Ascending aorta (tissue), 2 donors: ENCODE data around the gene HYAL1. TPM values are rescaled to one million over a fixed set of nuclear protein-coding genes. Genes with fewer than 3 reads are reported as not detected.
A peak's percentile ranks its signal among the peaks of the same experiment; 100 is the strongest.

Experiments used
- DNase-seq, 2 donors: peaks; one replicate each; pipeline ENCODE4 v3.0.0-alpha.2; 2019; ENCODE audit warnings: low spot score in 2 of 2
- H3K27ac ChIP-seq, 2 donors: fragments of 200-600 bp; sonication (generic); one replicate each; pipeline ENCODE4 v1.5.1; 2016 to 2017; ENCODE audit warnings: mild to moderate bottlenecking in 1 of 2
- H3K27me3 ChIP-seq: fragments of 200-600 bp; sonication (generic); one replicate; pipeline ENCODE4 v1.5.1; 2017
- H3K36me3 ChIP-seq, 2 donors: fragments of 200-600 bp; sonication (generic); one replicate each; pipeline ENCODE4 v1.5.1; 2016
- H3K4me1 ChIP-seq, 2 donors: fragments of 200-600 bp; sonication (generic); one replicate each; pipeline ENCODE4 v1.5.1; 2016 to 2017; ENCODE audit warnings: mild to moderate bottlenecking in 1 of 2
- H3K4me3 ChIP-seq, 2 donors: fragments of 200-600 bp; sonication (generic); one replicate each; pipeline ENCODE4 v1.5.1; 2016 to 2017; ENCODE audit warnings: mild to moderate bottlenecking in 1 of 2
- H3K9me3 ChIP-seq, 2 donors: fragments of 200-600 bp; sonication (generic); one replicate each; pipeline ENCODE4 v1.5.1; 2016
- CTCF ChIP-seq, 3 experiments: fragments of 200-600 bp in 2 of 3; fragments of 450-650 bp in 1 of 3; sonication (generic) in 2 of 3; IDR thresholded peaks; one replicate each; pipeline ENCODE4 v1.5.1; 2016 to 2019; ENCODE audit warnings: antibody characterized with exemption in 3 of 3, mild to moderate bottlenecking in 1 of 3, moderate library complexity in 1 of 3
- intact Hi-C: fragments of 100-400 bp; cut with DNase I; formaldehyde crosslinking; loops from one replicate; pipeline ENCODE4 v1.15.1; 2023
- total RNA-seq: library from RNA; depleted of rRNA; stranded (reverse); fragments of >200 nt; gene quantifications from one replicate; pipeline ENCODE4 v1.1.0, GENCODE V29; 2016

Gene HYAL1
- total RNA-seq, 1 donor from 2014 or later, result 49.5 TPM

DNA sequence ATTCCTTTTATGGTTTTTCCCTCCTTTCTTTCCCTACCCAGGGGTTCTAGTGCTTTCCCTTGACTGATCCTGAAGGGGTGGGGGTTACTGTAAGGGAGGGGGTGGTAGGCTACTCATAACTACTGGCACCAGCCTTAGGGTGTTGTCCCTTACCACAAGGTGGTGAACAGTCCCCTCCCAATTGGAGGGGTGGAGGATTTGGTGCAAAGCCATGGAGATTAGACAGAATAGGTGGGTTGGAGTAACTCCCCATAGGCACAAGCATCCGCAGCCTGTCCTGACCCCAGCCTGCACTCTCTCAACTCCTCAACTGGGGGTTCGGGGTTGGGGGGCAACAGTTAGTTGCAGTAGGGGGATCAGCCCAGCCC, 21.7 kb upstream of the HYAL1 start:
- no peak overlapping the region for H3K4me3 ChIP-seq
- peaks cover 8 to 30% of the 10 kb centered on the region in 2 donors for H3K4me1 ChIP-seq
- DNase-seq, result no peak

GRCh38 chr3:50324351-50325112, 21.2 kb upstream of the HYAL1 start:
- no peak overlapping the region for H3K4me3 ChIP-seq
- DNase-seq, result peak in 1 of 2 donors; percentile 80
- no peaks in the 10 kb centered on the region for H3K27me3 ChIP-seq
- TF ChIP-seq CTCF (IDR thresholded peaks at IDR 0.05), result peak; percentile 64 to 73 (median 68)
- no peaks in the 10 kb centered on the region for H3K9me3 ChIP-seq
- H3K27ac ChIP-seq, result peak overlapping the region in 1 of 2 donors; percentile 41
- intact Hi-C loops, result no loop called here
- H3K4me1 ChIP-seq, result peaks cover 12 to 34% of the 10 kb centered on the region in 2 donors
- H3K36me3 ChIP-seq, result peaks cover 2 to 18% of the 10 kb centered on the region in 2 donors

More for the DNA sequence above, 21.7 kb upstream of the HYAL1 start:
- Histone ChIP-seq H3K36me3 (peaks cover 8 to 24% of the 10 kb centered on the region in 2 donors), H3K27me3 (no peaks in the 10 kb centered on the region), H3K9me3 (no peaks in the 10 kb centered on the region), H3K27ac (no peak overlapping the region)
- TF ChIP-seq CTCF (IDR thresholded peaks at IDR 0.05), result no peak
- intact Hi-C loops, result no loop called here

DNA sequence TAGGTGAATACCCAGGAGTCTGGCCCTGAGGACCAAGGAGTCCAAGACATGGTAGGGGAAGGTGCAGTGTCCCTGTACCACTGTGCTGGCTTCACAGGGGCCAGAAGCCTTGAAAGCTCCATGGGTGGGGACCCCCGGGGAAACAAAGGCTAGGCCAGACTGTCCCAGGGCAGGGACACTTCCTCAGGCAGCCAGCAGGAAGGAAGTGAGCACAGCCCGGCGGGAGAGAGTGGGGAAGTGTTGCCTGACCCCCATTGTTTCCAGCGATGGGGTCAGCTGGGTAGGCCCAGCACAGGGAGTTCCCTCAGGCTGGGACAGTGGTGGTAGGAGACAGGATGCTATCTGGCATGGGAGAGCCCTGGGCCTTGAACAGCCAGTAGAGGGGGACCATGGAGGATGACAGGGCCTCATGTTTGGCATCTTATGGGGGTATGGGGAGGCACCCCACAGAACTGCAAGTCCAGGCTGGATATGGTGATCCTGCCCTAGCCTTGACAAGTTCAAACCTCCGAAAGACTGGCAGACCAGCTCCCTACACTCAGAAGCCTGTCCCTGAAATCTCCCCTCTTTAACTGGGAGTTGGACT, 20.3 kb upstream of the HYAL1 start:
- intact Hi-C loops, result no loop called here
- peaks cover 12 to 39% of the 10 kb centered on the region in 2 donors for H3K4me1 ChIP-seq
- DNase-seq, result peak in 1 of 2 donors; percentile 71

GRCh38 chr3:50323092-50323600, 19.8 kb upstream of the HYAL1 start:
- Histone ChIP-seq H3K36me3 (peaks cover 0 to 22% of the 10 kb centered on the region in 2 donors), H3K27ac (peak overlapping the region; percentile 92 to 93), H3K4me3 (no peak overlapping the region), H3K27me3 (no peaks in the 10 kb centered on the region), H3K4me1 (peaks cover 12 to 37% of the 10 kb centered on the region in 2 donors), H3K9me3 (no peaks in the 10 kb centered on the region)
- intact Hi-C loops, result no loop called here
- peak in 1 of 2 donors; percentile 67 for DNase-seq
- TF ChIP-seq CTCF (IDR thresholded peaks at IDR 0.05), result no peak

More for the DNA sequence above, 20.3 kb upstream of the HYAL1 start:
- peaks cover 0 to 17% of the 10 kb centered on the region in 2 donors for H3K36me3 ChIP-seq
- peak overlapping the region; percentile 41 to 53 for H3K27ac ChIP-seq
- TF ChIP-seq CTCF (IDR thresholded peaks at IDR 0.05), result no peak
- no peaks in the 10 kb centered on the region for H3K27me3 ChIP-seq
- no peak overlapping the region for H3K4me3 ChIP-seq
- H3K9me3 ChIP-seq, result no peaks in the 10 kb centered on the region

DNA sequence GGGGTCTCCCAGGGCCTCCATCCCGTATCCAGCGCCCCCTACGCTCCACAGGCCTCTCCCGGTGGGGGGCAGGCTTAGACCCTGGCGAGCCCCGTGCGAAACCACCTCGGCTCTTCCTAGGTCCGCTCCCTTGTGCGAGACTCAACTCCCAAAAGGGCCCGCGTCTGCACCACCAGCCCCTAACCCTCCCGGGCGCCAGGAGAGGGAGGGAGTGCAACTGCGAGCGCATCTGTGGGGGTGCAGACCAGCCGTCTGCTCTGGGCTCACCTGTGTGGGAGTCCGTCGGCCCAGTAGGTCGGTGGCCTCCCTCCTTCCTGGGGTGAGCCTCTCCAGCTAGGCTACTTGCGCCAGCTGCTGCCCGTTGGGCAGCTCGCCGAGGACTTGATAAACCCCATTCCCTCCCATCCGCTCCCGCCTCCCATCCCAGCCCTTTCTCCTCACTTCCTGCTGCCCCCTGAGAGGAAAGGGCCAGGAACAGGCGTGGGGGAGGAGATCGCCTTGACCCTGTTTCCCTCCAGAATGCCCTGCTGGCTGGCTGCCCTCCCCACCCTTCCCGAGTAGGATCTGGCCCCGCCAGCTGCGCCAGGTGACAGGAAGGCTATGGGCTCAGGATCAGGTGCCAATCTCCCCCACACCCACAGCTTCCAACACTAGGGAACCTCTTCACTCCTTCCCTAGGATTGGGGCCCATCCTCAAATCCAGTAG, 19.2 kb upstream of the HYAL1 start, which contains the start of gene HYAL2:
Gene HYAL2, minus strand, starts transcription at position 360 of the 706 bp plus-strand sequence. CDS start 2,256 bp downstream, outside the sequence.
- DNase-seq, result peak in 1 of 2 donors; percentile 70
- intact Hi-C loops, result no loop called here
- no peaks in the 10 kb centered on the region for H3K9me3 ChIP-seq
- H3K27me3 ChIP-seq, result no peaks in the 10 kb centered on the region
- peak within 1 kb of the TSS; percentile 66 to 81 for H3K4me3 ChIP-seq
- peak within 1 kb of the TSS; percentile 92 to 93 for H3K27ac ChIP-seq
- no peak for TF ChIP-seq CTCF (IDR thresholded peaks at IDR 0.05)
- peaks cover 0 to 25% of the 10 kb centered on the region in 2 donors for H3K36me3 ChIP-seq
- peaks cover 12 to 36% of the 10 kb centered on the region in 2 donors for H3K4me1 ChIP-seq
